NCI-H82 treated with DMSO at 0.1 percent for 48 hours (cell line): ENCODE results near the gene RBL1.
"Not testable (repeated sequence)": the region's sequence is repeated elsewhere in the genome, so short reads cannot be mapped to it uniquely, and the experiment has no call there.

Source experiments
- DNase-seq: peaks from one replicate; lab custom pipeline; 2025; ENCODE audit not compliant: unreplicated experiment; lab: John Stamatoyannopoulos, UW

RBL1 gene

GRCh38 chr20:37095599-37096414, at the start of gene RBL1:
Gene RBL1, minus strand, starts transcription at chr20:37095997. Its CDS starts 69 bp downstream, at chr20:37095928.
- peak; percentile 80 for DNase-seq

- no peak for DNase-seq
These were observed 49.1 kb upstream of the RBL1 start for GRCh38 chr20:37144856-37145404.

DNA sequence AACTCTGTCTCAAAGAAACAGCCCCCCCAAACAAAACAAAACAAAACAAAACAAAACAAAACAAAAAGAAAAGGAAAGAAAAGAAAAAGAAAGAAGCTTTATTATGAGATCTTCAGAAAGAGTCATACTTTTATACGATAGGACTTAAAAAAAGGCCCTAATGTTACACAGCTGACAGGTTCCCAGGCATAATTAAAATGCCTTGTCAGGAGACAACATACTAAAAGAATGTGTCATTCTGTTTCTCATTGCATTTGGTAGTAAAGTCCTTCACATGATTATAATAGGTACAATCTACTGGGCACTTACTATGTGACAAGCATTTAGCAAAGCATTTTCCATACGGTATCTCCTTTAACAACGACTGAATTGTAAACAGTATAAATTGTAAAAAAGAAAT, 46.9 kb upstream of the RBL1 start:
- DNase-seq: no peak

GRCh38 chr20:37137547-37137946, 41.8 kb upstream of the RBL1 start:
- DNase-seq: peak; percentile 5

DNA sequence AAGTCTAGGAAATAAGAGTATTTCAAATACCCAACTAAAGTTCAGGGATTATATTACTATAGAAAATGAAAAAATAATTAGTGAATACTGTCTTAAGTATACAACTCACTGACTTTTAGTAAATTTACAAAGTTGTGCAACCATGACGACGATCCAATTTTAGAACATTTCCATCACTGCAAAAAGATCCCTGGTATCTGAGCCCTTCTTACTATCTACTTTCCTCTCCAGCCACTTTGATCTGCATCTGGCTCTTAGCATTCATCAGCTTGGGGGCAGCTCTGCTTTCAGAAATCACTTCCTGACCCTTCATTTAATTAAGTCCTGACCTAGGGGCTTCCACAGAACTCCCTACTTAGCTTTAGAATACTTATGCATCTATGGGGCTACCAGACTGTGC, 38.2 kb upstream of the RBL1 start:
- no peak for DNase-seq

GRCh38 chr20:37131486-37131885, 35.7 kb upstream of the RBL1 start:
- DNase-seq: no peak

DNA sequence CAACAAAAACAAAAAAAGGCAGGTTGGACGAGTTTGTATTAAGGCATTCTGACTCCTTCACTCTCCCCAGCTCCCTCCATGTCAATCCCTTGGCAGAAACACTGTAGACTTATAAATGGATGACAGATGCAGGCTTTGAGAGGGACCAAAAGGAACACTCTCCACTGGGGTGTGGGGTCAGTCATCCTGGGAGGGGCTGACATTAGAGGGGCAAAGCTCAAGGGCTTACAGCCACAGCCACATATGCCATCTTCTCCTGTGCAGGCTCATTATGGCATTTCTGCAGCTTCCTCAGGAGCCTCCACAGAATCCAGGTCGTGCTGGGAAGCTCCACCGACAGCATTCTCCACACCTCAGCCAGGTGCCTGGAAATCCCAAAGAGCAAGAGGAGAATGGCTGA, 33.0 kb upstream of the RBL1 start:
- peak; percentile 9 for DNase-seq

GRCh38 chr20:37126290-37126689, 30.5 kb upstream of the RBL1 start:
- not testable (repeated sequence) for DNase-seq

GRCh38 chr20:37123441-37123840, 27.6 kb upstream of the RBL1 start:
- DNase-seq: no peak

- no peak for DNase-seq
These were observed 24.7 kb upstream of the RBL1 start for GRCh38 chr20:37120497-37120896.

DNA sequence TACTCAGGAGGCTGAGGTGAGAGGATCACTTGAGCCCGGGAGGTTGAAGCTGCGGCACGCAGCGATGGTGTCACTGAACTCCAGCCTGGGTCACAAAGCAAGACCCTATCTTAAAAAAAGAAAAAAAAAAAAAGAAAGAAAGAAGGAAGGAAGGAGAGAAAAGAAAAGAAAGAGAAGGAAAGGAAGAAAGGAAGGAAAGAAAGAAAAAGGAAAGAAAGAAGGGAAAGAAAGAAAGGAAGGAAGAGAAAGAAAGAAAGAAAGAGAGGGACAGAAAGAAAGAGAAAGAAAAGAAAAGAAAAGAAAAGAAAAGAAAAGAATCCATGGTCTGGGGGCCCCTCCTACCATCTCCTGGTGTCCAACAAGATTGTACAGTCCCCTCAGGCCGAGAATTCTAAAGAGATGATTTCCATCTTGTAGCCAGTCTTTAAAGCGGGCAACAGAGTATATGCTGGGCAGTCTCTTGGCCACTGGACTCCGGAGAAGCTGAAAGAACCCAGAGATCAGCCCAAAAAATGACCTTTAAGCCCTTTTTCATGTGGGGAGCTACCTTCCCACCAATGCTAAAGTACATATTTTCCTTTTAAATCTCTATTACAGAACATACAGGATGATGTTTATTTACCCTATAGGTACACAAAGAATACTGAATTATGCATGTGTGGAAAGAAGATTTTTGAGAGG, 23.7 kb upstream of the RBL1 start:
- no peak for DNase-seq

GRCh38 chr20:37114012-37114411, 18.2 kb upstream of the RBL1 start:
- DNase-seq: no peak

GRCh38 chr20:37111926-37112455, 16.2 kb upstream of the RBL1 start:
- DNase-seq: no peak

DNA sequence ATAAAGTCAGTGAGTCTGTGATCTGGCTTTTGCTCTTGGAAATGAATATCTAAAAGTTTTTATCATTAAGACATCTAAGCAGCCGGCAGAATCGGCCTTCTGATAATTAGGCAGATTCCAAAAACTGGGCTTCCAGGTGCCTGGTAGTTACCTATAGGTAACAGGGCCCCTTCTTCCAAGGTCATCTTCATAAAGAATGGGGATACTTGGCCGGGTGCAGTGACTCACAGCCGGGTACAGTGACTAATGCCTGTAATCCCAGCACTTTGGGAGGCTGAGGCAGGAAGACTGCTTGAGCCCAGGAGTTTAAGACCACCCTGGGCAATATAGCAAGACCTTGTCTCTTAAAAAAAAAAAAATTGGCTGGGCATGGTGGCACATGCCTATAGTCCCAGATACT, 12.9 kb upstream of the RBL1 start:
- no peak for DNase-seq

- DNase-seq: no peak
These were observed 6.8 kb upstream of the RBL1 start for GRCh38 chr20:37102571-37102970.

DNA sequence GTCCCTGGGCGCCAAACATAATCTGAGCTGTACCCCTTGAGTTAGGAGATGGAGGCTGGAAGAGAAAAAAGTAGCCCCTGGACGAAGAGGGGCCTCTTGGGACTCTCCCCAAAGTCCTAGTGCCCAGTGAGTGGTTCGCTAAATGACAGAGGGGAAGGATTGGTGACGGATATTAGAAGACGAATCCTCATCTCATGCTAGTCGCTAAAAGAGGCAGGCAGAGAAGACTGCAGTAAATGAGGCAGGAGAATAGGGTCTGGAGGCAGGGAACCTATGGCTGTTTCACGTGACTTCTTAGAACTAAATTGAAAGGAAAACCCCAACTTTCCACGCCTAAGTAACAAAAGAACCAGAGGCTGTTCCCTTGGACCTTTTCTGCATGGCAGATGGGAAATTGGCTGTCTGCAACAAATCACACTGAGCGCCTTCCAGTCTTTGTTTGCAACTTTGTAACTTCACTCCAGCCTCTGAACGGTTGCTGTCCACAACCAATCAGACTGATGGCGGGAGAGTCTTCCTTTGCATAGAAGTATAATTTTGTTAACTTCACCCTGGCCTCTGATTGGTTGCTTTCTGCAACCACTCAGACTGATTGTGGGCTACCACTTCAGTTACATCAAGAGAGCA, 731 bp upstream of the RBL1 start:
- no peak for DNase-seq

- DNase-seq: peak; percentile 64
These were observed 644 bp downstream of the RBL1 start for GRCh38 chr20:37095108-37095598.

- DNase-seq: no peak
These were observed 5.4 kb downstream of the RBL1 start for GRCh38 chr20:37090407-37090806.

DNA sequence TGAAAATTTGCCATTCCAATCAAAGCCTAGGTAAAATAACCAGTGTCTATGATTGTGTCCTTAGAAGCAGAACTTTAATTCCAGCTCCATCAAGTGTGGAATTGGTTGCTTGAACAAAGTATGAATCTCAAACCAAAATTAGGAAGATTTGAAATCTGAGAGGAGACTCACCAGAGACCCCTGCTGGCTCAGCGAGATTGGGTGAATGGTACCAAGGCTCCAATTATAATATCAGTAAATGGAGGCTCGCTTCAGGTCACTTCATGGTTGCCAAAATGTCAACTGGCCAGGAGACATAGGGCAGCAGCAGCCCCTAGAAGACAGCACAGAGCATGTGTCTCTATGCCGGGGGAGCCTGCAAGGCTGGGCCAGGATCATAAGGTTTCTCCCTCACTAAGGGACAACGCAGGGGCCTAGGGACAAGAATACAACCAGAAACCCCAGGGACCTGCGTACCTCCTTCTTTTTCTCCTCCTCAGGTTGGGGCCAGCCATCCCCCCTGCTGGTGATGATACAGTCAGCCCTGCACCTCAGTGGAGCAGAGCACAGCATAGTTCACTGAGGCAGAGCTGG, 14.0 kb downstream of the RBL1 start:
- DNase-seq: no peak

DNA sequence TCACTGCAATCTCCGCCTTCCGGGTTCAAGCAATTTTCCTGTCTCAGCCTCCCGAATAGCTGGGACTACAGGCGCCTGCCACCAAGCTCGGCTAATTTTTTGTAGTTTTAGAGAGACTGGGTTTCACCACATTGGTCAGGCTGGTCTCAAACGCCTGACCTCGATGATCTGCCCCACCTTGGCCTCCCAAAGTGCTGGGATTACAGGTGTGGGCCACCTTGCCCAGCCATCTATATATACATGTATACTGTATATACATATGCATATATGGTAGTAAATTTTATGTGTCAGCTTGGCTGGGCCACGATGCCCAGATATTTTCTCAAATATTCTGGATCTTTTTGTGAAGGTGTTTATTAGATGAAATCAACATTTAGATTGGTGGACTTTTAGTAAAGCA, 18.8 kb downstream of the RBL1 start:
- DNase-seq: no peak
